ENCODE results near the gene EPHA4.

Gene EPHA4

DNA sequence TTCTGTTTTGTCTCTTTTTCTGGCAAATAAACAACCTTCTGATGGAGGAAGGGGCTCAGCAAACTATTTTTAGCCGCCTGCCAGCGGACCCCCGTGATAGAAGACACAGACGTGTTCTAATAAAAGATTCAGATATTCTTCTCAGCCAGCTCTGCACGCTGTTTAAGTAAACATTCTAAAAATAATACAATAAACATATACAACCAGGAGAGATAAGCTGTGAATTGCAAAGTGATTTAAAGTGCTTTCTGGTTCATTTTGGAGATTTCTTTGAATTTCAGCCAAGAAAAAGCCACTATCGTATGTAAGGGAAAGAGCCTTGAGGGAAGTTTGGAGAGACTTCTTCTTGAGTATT is 201.3 kb downstream of the EPHA4 start:
- H2AFZ ChIP-seq (ENCODE audit: low read depth, low read length) = no peak overlapping the region
- no peak overlapping the region for H2BK15ac ChIP-seq (ENCODE audit: low read depth, poor library complexity, severe bottlenecking)
- no peak overlapping the region for H3K4me3 ChIP-seq (ENCODE audit: insufficient read depth in 1 of 2, low read depth in 1 of 2, low read length in 2 of 2)
- WGBS = 14% methylated on average over 1 of the region's 6 CpGs
- H3K27ac ChIP-seq (ENCODE audit: low read length, poor library complexity, severe bottlenecking) = no peak overlapping the region
- DNase-seq = peak; percentile 77
- H2BK12ac ChIP-seq (ENCODE audit: low read length in 2 of 2) = no peak overlapping the region
- no peak overlapping the region for H3K4me2 ChIP-seq (ENCODE audit: low read length, poor library complexity, severe bottlenecking)
- no peaks in the 10 kb centered on the region for H3K9me3 ChIP-seq (ENCODE audit: control insufficient read depth, low read length)
- no peak overlapping the region for H3K23ac ChIP-seq (ENCODE audit: low read length in 2 of 2)
- no peak overlapping the region for H2AK5ac ChIP-seq (ENCODE audit: low read length, severe bottlenecking)
- H3K4me1 ChIP-seq (ENCODE audit: control insufficient read depth, insufficient read depth, low read depth, low read length) = no peaks in the 10 kb centered on the region
- H2BK120ac ChIP-seq (ENCODE audit: low read depth, low read length) = no peak overlapping the region
- H3K18ac ChIP-seq (ENCODE audit: low read depth in 1 of 2, low read length in 2 of 2) = no peak overlapping the region
- no peak overlapping the region for H4K8ac ChIP-seq (ENCODE audit: low read length)
- no peak overlapping the region for H3K9ac ChIP-seq (ENCODE audit: low read length)
- no peaks in the 10 kb centered on the region for H3K36me3 ChIP-seq (ENCODE audit: control insufficient read depth in 1 of 2, insufficient read depth in 2 of 2, low read depth in 1 of 2, low read length in 2 of 2)
- no peak overlapping the region for H4K91ac ChIP-seq (ENCODE audit: low read length)
- H3K14ac ChIP-seq (ENCODE audit: low read length in 2 of 2) = no peak overlapping the region
- no peak overlapping the region for H2BK5ac ChIP-seq (ENCODE audit: low read depth, low read length, poor library complexity, severe bottlenecking)
- H3K27me3 ChIP-seq (ENCODE audit: control insufficient read depth in 1 of 2, insufficient read depth in 1 of 2, low read length in 2 of 2) = peaks cover 0 to 2% of the 10 kb centered on the region in 2 experiments
- no peak overlapping the region for H3K4ac ChIP-seq (ENCODE audit: low read depth in 1 of 2, low read length in 2 of 2)
- H3K79me1 ChIP-seq (replicated peaks; ENCODE audit: low read length, poor library complexity, severe bottlenecking) = no peaks in the 10 kb centered on the region

GRCh38 chr2:221370076-221370856 is 201.8 kb downstream of the EPHA4 start:
- 97% methylated on average over 5 of the region's 9 CpGs for WGBS
- H2BK120ac ChIP-seq (ENCODE audit: low read depth, low read length) = no peak overlapping the region
- H3K4me3 ChIP-seq (ENCODE audit: insufficient read depth in 1 of 2, low read depth in 1 of 2, low read length in 2 of 2) = no peak overlapping the region
- no peak overlapping the region for H3K9ac ChIP-seq (ENCODE audit: low read length)
- no peak overlapping the region for H2BK15ac ChIP-seq (ENCODE audit: low read depth, poor library complexity, severe bottlenecking)
- no peak overlapping the region for H3K4ac ChIP-seq (ENCODE audit: low read depth in 1 of 2, low read length in 2 of 2)
- H3K18ac ChIP-seq (ENCODE audit: low read depth in 1 of 2, low read length in 2 of 2) = no peak overlapping the region
- no peak overlapping the region for H2BK5ac ChIP-seq (ENCODE audit: low read depth, low read length, poor library complexity, severe bottlenecking)
- H2AK5ac ChIP-seq (ENCODE audit: low read length, severe bottlenecking) = no peak overlapping the region
- no peak for DNase-seq
- no peaks in the 10 kb centered on the region for H3K9me3 ChIP-seq (ENCODE audit: control insufficient read depth, low read length)
- H3K4me2 ChIP-seq (ENCODE audit: low read length, poor library complexity, severe bottlenecking) = no peak overlapping the region
- no peak overlapping the region for H3K27ac ChIP-seq (ENCODE audit: low read length, poor library complexity, severe bottlenecking)
- H3K23ac ChIP-seq (ENCODE audit: low read length in 2 of 2) = no peak overlapping the region
- H3K79me1 ChIP-seq (replicated peaks; ENCODE audit: low read length, poor library complexity, severe bottlenecking) = no peaks in the 10 kb centered on the region
- H4K91ac ChIP-seq (ENCODE audit: low read length) = no peak overlapping the region
- H2BK12ac ChIP-seq (ENCODE audit: low read length in 2 of 2) = no peak overlapping the region
- H3K4me1 ChIP-seq (ENCODE audit: control insufficient read depth, insufficient read depth, low read depth, low read length) = no peaks in the 10 kb centered on the region
- H4K8ac ChIP-seq (ENCODE audit: low read length) = no peak overlapping the region
- peaks cover 0 to 2% of the 10 kb centered on the region in 2 experiments for H3K27me3 ChIP-seq (ENCODE audit: control insufficient read depth in 1 of 2, insufficient read depth in 1 of 2, low read length in 2 of 2)
- H2AFZ ChIP-seq (ENCODE audit: low read depth, low read length) = no peak overlapping the region
- H3K14ac ChIP-seq (ENCODE audit: low read length in 2 of 2) = no peak overlapping the region
- H3K36me3 ChIP-seq (ENCODE audit: control insufficient read depth in 1 of 2, insufficient read depth in 2 of 2, low read depth in 1 of 2, low read length in 2 of 2) = no peaks in the 10 kb centered on the region
